Measurements from ENCODE around the gene DLGAP4.
"Not testable (repeated sequence)": the region's sequence is repeated elsewhere in the genome, so short reads cannot be mapped to it uniquely, and the experiment has no call there.

The DLGAP4 gene

DNA sequence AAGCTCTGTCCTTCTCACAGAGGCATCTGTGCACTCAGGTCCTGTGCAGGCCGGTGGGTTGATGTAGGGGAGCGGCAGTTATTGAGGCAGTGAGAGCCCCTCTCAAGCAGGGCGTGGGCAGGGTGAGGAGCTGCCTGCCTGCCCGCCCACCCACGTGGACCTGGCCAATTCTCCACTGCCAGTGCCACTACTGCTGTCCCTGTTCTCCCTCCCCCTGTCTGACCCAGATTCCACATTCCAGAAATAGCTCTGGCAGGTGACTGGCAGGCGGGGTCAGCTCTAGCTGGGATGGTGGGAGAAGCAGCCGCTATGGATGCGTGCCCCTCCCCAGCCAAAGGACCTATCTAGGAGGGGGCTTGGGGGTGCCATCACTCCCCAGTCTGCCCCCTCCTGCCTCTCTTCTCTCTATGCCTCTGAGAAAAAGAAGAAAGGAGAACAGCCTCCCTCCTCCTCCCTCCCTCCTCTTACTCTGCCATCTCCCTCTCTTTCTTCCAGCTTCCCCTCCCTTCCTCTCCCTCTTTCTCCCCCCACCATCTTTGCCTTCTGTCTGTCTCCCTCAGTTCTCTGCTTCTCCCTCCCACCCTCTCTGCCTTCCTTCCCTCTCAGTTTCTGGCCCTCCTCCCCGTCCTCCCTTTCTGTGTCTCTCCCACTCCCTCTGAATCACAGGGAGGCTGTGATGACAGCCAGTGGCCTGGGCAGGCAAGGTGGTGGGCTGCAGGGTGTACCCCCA, 148.7 kb downstream of the DLGAP4 start:
- DNase-seq (ENCODE audit: low read depth, low spot score) = no peak

DNA sequence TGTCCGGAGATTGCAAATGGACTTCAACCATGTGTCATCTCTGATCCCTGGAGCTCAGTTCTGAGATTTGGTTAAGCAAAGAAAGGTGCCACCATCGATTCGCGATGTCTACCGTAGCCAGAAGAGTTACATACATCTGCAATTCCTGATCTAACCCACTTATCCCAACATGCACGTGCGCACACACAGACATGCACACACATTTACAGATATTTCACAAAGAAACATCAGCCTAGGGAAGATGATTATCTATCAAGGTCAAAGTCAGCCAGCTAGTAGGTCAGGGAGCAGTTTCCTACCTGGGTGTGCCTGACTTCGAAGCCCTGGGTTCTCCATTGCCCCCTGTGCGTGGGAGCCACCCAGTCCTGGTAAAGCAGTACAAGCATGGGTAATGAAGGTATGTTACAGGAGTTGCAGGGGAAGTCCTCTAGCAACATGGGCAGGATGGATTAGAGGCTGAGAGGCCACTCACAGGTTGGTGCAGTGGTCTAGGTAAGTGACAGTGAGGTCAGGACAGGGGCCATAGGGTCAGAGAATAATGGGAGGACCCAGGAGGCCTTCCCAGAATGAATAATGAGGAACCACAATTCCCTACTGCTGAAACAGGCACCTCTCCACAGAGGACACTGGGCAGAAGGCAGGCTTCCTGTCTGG, 150.0 kb downstream of the DLGAP4 start:
- DNase-seq (ENCODE audit: low read depth, low spot score) = no peak

DNA sequence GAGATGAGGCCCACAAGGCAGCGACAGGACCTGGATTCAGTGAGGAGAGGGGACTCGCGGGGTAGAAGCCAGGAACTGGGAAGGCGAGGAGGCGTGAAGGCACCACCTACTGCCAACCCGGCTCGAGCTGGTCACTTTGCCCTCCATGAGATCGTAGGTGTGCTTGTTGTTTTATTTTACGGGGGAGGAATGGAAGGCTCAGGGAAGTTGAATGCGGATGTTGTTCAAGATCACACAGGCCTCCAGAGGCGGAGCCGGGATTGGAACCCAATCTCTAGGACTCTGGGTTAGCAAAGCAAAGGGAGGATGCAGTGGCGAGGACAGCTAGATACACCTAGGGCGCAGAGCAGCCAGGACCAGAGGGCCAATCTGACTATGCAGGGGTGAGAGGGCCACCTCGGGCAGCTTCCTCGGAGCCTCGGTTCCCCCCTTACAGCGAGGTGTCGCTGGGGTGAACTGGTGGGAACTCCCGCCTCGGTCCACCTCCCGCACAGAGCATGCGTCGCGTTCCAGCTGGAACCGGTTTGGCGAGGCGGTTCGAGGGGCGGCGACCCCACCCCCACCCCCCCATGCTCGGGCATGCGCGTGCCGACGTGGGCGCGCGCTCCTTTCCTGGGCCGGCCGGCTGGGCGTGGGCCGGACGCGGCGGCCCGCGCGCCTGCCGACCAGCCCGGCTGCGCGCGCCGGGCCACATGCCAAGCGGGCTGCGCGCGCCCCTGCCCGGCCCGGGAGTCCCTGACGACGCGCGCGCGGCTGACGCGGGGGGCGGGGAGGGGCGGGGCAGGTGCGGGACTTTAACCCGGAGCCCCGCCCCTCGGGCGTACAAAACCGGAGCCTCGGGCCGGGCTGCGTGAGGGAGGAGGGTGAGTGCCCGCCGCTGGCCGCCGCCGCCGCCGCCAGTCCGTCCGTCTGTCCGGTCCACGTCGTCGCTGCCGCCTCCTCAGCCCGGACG, 154.8 kb downstream of the DLGAP4 start:
- peak; percentile 81 for DNase-seq (ENCODE audit: low read depth, low spot score)

DNA sequence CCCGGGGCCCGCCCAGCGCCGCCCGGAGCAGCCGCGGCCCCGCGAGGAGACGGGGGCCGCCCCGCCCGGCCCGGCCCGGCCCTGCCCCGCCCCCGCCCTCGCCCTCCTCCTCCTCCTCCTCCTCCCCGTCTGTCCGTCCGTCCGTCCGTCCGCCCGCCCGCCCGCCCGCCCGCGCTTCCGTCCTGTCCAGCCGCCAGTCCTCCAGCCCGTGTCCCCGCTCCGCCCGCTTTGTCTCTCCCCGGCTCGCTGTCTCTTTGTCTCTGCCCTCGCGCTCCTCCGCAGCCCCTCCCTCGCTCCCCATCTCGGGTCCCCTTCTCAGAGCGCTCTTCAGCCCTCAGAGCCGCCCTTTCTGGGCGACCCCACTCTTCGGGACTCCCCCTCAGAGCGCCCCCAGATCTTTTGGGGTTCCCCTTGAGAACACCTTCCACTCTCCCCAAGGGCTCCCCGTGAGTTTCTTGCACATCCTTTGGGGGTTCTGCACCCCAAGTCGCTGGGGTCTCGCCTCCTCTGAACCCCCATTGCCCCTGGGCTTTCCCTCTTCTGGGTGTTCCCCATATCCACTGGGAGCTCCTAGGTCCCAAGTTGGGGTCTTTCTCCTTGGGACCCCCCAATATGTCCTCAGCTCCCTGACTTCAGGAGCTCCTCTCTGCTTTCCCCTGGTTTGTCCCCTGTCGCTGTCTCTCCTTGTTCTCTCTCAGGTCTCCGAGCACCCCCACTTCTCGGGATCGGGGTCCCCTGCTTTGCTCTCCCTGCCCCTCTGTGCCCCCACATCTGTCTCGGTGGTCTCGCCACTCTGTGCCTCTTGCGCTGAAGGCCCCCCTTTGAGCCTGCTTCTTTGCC, 155.7 kb downstream of the DLGAP4 start:
- DNase-seq (ENCODE audit: low read depth, low spot score) = no peak

DNA sequence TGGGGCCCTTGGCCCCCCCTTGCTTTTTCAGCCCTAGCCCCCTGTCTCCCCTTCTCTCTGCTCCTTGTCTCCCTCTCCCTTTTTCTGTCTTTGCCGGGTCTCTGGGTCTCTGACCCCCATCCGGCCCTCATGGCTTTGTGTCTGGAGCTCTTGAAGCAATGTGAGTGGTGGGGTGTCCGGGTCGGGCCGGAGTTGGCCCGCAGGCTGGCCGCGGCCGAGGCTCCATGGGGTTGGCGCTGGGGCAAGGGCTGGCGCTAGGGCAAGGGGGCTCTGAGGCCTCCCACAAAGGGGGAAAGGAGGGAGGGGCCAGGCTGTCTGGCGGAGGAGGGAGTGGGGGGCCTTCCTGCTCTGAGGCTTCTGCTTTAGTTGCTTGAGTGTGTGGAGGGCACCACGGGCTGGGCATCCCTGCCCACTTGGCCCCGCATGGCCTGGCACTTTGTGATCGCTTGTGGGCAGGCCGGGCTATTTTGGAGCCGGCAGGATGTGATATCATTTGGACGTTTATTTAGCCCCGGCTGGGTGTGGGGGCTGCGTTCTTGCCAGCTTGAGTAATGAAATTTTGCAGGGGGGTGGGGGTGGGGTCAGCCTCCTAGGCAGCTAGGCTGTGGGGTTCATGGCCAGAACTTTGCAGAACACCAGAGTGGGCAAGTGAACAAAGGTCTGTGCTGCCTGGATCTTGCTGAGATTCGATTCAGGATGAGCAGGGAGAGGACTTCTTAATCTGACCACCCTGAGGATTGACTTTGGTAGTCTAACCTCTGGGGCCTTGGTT, 156.5 kb downstream of the DLGAP4 start:
- DNase-seq (ENCODE audit: low read depth, low spot score) = no peak

DNA sequence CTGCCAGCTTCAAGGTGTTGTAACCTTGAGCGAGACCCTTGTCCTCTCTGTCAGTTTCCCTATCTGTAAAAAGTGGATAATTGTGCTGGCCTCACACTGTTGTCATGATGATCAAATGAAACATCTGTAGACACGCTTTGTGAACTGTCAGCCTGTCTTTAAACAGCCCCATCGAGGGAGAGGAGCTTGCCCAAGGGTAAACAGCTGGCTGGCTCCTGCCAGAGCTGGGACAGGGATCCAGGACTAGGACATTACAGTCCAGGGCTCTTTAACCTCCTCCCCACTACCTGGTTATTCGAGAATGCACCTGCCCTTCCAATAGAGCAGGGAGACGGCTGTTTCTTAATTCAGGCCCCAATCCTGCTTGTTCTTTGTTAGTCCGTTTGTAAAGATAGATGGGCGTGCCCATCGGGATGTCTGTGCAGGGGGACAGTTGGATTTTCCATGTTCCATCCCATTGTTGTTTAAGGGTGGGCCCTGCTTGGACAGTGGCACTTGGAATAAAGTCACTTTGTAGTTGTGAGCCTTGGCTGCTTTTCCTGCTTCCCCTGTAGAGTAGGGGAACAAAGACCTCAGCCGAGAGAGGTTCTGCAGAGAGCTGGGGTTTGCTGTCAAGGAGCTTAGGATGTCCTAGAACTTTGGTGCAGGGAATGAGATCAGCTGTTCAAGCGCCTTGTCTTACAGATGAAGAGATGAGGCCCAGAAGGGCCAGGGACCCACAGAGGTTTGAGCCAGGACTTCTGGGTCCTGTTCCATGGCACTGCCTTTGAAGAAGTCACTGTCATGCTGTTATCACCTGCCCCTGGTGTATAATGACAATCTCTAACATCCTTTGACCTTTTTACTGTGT, 157.3 kb downstream of the DLGAP4 start:
- no peak for DNase-seq (ENCODE audit: low read depth, low spot score)

DNA sequence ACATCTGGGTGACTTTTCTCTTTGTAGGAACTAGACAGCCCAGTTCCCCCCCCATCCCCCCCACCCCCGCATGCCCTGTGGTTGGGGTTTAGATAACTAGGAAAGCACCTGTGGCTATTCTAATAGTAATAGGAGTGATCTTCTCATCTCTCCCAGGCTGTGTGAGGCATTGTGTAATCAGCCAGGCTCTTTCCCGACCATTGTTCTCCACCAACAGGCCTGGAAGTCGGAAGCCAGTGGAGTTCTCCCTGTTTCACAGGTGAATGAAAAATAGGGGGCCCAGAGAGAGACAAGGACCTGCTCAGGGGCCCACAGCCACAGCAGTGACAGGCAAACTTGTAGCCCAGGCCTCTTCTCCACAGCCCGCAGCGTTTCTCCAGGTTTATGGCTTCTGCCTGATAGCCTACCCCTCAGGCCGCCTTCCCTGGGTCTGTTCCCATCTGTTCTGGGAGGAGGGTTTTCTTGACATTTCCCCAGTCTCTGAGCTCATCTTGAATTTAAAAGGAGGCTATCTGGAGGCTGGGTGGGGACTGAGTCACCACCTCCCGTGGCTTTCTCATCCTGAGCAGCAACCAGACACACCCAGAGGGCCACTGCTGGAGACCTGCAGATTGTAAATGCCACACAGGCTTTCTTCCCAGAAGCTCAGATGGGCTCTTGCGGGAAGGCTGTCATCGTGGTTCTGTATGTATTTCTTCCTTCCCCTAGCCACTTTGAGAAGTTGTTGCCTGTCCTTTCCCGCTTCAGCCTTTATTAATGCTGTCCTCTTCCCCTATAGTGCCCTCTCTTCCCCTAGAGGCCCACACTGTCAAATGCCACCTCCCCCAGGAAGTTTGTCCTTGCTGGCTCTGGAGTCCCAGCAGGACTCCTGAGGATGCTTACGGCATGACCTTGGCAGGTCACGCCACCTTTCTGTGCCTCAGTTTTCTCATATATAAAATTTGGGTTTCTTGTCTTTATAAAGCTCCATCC, 159.3 kb downstream of the DLGAP4 start:
- no peak for DNase-seq (ENCODE audit: low read depth, low spot score)

DNA sequence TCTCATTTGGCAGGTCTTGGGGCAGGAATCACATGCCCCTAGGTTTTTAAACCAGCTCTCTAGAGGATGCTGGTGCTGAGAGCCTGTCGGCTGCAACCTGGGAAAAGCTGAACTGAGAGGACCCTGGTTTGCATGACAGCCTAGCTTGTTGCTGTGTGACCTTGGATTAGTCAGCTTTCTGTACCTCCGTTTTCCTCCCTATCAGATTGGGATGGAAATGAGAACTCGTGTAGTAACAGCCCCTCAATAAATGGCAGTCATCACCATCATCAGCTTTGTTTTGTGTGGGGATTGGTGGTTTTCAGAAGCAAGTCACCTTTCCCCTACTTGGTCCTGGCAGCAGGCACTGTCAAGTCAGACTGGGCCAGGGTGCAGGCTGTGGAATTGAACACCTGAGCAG, 159.9 kb downstream of the DLGAP4 start:
- no peak for DNase-seq (ENCODE audit: low read depth, low spot score)

DNA sequence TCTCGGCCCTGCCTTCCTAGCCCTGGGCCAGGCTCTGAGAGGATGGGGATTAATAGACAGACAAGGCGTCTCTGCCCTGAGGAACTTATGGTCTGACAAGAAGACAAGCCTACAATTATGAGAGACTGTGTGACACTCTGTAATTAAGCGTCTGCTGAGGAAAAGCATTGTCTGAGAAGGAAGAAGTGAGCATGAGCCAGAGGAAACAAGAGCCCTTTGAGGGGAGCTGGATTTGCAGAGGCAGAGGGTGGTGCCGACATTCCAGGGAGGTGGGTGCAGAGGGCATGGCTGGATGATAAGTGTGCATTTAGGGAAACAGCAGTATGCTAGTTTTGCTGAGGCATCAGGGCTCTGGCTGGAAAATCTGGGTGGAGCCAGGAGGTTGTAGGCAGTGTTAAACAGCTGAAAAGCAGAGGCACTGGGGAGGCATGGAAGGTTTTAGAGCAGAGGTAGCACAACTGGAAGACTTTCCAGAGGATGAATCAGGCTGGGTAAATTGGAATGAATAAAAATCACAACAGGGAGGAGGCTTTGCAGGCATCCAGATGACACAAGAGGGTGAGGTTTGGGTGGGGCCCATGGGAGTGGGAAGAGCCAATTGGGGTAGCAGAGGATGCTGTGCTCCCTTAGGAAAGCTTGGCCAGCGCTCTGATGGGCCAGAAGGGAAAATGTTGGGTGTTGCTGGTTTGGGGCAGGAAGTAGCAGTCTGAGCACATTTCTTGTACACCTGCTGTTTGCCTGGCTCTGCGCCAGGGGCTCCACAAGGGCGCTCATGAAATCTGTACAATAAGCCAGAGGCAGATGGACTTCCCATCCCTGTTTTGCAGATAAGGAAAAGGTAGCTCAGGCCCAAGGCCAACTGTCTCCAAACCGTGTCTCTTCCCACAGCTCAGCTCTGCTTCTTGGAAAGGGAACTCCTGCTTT, 161.2 kb downstream of the DLGAP4 start:
- DNase-seq (ENCODE audit: low read depth, low spot score) = no peak

DNA sequence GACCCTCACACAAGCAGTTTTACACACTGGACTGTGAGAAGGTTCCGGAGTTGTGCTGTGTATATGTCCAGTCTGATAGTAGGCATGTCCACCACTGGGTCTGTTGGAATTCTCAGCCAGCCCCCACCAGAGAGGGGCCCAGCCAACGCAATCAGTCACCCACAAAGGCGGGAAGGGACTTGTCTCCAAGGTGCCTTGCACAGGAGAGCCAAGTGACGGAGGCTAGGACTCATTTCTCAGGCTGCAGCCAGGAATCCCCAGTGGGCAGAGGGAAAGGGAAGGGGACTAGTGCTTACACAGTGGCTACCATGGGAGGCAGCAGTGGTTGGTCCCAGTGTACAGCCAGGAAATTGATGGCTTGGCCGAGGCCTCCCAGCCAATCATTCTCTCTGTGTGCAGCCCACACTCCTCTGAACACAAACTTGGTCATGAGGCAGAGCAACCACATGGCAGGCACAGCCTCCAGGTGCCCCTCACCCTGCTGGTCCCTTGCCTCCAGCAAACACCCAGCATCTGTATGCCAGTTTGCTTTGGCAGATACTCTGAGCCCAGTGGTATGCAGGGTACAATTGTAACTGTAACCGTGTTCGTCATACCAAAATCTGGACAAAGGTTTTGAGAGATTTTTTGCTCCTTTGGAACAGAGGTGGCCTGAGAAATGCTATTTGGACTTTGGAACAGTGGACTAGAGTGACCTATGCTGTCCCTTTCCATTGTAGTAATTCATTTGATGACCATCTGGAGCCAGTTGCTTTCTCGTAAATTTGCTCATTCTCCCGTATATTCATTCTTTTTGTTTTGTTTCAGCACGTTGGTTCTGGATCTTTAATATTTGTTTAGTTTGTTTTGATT, 162.2 kb downstream of the DLGAP4 start:
- no peak for DNase-seq (ENCODE audit: low read depth, low spot score)

DNA sequence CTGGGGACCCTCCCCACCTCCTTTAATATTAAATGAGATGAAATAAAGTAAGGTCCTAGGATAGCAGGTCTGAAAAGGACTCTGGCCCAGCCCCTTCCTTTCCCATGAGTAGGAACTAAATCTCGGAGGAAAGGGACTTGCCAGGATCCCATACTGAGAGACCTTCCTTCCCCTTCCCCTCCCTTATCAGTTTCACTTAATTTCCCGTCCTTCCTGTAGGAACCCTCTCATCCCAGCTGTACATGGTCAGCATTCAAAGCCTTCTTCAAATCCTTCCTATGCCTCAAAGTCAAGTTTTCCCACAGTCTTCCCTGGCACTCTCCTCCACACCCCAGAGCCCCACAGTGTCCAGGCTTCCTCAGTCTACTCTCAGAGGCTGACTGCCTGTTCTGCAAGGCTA, 163.8 kb downstream of the DLGAP4 start:
- no peak for DNase-seq (ENCODE audit: low read depth, low spot score)

DNA sequence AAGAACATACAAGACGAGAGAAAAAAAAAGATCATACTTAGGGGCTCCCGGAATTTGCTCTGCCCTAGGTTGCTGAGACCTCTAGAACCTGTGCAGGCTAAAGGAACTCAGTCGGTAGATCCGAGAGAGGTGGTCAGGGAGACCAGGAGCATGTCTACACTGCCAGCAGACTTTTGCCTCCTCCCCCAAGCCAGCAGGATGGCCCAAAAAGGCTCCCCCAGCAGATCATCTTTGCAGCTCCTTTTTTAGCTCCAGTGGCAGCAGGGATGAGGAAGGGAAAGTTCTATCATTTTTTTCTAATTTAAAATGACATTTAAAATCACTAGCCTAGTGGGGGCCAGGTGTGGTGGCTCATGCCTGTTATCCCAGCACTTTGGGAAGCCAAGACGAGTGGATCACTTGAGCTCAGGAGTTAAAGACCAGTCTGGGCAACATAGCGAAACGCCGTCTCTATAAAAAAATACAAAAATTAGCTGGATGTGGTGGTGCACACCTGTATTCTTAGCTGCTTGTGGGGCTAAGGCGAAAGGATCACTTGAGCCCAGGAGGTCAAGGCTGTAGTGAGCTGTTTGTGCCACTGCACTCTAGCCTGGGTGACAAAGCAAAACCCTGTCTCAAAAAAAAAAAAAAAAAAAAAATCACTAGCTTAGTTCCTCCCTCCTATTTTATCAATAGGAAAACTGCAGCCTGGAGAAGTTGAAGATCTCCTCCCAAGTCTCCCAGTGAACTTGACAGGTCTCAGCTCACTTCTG, 165.9 kb downstream of the DLGAP4 start:
- no peak for DNase-seq (ENCODE audit: low read depth, low spot score)

DNA sequence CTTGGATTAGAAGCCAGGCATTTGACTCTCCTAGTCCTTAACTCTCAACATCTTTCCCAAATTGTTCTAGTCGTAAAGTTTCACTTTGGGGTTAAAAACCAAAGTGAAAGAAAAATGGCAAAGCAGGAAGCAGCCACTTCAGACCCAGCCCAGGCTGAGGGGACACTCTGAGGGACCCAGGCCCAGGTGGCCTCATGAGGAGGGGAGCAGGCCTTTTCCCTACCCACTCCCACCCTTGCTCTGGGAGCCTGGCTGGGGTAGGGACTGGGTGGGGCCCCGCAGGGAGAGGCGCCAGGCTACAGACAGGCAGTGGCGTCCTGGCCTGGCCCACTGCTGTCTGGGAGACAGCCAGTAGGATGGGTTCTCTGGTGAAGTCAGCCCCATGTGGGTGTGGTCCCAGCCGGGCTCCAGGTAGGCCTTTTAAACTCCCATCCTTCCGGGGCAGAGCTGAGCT, 166.5 kb downstream of the DLGAP4 start:
- DNase-seq (ENCODE audit: low read depth, low spot score) = no peak

DNA sequence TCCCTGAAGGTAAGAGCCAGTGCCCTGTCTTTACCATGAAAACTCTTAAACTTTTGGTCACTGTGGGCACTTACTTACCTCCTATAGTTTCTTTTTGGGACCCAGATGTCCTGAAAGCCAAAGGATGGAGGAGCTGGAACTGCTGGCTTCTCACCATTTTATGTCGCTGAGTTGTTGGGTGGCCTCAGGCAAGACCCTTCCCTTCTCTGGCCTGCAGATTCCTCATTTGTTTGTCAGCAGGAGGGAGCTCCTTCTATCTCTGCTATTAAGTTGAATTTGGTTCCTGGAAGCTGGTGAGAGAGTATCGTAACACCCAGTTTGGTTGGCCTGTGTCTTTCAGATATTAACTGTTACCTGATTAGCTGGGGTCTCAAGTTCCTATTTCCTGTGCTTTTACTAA, 167.0 kb downstream of the DLGAP4 start:
- no peak for DNase-seq (ENCODE audit: low read depth, low spot score)

DNA sequence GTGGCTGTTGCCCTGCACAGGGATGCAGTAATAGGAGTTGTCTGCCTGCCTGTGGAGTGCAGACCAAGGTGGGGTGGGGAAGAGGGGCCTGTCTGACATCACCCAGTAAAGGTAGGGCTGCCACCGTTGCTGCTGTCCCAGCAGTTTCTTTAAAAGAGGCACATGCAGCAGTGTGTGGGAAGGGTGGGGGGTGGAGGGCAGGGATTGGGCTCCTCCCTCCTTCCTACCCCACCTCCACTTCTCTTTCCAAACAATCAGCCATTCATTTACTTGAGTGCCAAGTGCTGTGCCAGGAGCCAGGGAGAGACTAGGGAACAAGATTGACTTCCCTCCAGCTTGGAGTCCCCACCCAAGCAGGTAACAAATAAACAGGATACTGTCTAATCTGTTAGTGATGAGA, 168.4 kb downstream of the DLGAP4 start:
- no peak for DNase-seq (ENCODE audit: low read depth, low spot score)

DNA sequence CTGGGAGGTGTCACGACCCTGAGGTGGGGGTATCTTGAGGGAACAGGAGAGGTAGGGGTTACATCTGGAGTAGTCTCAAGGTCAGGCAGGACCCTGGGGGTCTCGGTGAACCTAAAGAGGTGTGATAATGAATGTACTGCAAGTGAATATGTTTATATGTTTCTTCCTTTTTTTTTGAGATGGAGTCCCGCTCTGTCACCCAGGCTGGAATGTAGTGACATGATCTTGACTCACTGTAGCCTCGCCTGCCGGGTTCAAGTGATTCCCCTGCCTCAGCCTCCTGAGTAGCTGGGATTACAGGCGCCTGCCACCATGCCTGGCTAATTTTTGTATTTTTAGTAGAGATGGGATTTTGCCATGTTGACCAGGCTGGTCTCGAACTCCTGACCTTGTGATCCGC, 168.9 kb downstream of the DLGAP4 start:
- not testable (repeated sequence) for DNase-seq (ENCODE audit: low read depth, low spot score)
